Activated CD4-positive, alpha-beta T cell treated with anti-CD3 and anti-CD28 coated beads, Interleukin-2, Interleukin-6, amounts not matched to agents 100 ng/mL and 50 ng/mL, durations not matched to agents 16 hours and 8 hours (primary cell): Measurements from ENCODE around the gene MACROD2.

Experiments used
- DNase-seq: peaks from one replicate; pipeline ENCODE4 v3.0.0-alpha.2; 2020

MACROD2 gene

DNA sequence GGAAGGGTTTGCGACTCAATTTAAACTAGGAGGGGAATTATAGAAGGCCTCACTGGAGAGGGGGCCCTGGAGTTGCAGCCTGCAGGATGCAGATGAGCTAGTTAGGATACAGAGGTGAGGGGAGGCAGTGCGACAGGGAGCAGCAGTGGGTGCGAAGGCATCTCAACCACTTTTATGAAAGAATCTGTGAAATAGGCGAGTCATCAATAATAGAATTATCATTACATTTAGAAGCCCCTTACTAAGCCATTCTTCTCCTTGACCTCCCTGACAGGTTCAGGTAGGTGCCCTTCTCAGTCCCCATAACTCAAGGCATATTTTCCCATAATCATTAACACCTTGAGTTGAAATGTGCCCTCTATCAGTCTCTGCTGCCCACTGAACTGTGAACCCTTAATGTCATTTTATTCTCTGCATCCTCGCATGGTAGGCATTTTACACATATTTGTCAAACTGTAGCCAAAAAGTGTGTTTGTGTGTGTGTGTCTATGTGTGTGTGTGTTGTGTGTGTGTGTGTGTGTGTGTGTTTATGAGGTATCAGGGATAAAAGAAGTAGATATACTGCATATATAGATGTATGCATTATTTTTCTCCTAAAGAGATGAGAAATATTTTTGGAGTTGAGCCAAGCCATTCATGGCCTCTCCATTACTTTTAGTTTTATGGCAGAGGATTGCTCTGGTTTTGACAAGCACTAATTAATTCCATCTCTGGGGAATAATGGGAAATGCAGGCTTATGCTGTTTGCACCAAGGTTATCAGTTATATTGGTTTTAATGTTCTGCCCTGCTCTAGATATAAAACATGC, 1679.1 kb downstream of the MACROD2 start:
- no peak for DNase-seq

DNA sequence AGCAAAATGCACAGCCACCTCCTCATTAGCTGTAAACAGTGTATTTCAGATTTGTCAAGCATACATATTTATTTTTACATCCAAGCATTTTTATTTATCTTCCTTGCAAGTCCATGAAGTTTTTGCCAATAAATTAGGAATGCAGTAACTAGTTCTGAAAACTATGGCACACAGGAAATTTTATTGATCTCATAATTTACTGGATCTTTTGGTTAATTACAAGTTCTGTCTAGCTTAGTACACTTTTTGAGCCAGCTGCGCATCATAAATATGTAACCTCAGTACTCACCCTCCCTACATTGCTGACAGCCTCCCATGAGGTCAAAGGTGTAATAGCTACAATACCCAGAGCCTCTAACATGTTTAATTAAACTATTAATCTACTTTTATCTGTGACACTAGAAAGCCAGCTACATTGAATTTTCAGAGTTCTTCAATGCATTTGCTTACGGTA, 1679.8 kb downstream of the MACROD2 start:
- no peak for DNase-seq

DNA sequence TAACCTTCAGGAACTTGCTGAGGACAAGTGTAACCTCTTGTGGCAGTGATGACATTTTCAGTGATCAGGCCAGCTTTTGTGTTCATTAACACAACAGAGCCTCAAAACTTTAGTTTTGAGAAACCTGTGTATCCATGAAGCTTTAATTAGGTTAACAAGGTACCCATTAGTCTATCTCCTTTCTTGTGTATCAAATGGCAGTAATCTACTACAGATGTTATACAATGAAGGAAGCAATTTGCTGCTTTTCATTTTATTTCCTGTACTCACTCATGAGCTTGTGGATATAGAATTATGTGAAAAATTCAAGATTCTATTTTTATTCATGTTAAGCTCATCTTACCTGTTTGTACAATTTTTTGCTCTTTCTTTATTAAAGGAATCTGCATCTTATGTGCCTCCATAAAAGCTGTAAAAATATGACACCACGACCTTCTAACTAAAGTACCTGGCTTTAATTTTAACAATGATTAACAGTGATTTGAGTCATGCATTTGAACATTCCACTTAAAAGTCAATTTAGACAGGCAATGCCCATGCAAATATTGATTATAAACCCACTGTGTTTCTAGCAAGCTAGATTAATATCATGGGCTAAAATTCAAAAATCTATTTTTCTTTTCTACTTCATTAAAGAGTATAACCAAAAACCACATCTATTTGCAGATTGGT, 1680.6 kb downstream of the MACROD2 start:
- DNase-seq: no peak

DNA sequence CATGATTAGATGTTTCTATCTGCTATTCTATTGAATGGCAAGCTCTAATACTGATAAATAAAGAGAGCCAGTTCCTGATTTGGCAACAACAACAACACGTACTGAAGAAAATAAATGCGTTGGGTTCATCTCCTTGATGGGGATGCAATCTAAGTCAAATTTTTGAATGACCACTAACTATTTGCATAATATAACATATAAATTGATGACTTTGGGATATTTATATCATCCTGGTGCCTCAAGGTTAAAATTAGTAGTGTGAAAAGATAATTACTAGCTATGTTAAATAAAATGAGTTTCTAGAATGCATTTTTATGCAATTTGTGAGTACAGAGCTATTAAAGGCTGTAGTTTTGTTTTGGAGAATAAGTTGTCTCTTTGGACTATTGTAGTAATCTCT, 1681.5 kb downstream of the MACROD2 start:
- no peak for DNase-seq

DNA sequence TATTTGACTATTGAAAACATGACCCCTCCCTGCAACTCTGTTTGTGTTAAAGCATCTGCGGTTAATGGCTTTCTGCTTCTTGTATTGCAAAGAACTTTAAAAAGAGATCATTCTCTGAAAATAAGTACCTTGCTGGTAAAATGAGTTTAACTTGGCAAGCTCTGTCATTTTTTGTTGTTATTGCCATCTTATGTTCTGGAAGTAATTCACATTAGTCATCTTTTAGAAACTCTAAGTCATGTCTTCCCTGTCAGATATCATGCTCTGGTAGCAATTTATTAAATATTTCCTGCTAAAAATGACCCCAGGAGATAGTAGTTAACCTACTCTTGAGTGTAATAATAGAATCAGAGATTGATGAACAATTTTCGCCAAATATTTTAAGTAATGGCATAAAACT, 1687.4 kb downstream of the MACROD2 start:
- DNase-seq: no peak

DNA sequence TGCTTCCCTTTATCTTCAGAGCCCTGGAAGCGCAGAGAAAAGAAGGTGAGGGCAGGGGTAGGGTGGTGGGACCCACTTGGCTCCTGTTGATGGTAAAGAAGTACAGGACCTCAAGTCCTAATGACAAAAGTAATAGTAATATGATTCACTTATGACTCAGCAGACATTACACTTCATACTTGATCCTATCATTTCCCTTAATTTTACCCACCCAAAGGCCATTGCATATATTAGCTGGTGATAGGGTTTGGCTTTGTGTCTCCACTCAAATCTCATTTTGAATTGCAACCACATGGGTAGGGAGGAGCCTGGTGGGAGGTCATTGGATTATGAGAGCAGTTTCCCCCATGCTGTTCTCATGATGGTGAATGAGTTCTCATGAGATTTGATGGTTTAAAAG, 1697.3 kb downstream of the MACROD2 start:
- DNase-seq: no peak

DNA sequence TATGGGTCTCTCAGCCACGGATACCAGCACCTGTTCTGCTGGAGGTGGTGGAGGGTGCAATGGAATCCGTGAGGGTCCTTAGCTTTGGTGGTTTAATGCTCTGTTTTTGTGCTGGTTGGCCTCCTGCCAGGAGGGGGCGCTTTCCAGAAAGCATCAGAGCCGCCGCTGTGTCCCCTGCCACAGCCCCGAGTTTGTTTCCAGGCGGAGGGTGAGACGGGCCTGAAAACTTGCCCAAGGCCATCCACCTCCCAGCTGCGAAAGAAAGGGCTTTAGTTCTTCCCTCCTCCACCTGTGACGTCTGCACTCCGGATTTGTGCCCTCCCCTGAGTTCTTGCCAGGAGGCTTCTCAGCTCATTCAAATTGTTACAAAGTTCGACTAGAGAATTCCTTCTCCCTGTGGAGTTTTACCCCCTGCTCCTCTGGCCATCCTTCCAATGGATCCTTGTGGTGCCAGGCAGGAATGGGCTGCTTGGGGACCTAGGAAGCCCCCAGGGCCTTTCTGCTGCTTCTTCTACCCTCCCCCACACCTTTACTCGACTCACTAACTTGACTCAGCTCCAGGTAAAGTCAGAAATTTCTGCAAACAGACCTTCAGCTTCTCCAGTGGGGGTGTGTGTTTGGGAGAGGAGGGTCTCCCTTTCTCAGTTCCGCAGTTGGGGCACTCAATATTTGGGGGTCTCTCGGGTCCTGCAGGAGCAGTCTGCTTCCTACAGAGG, 1704.3 kb downstream of the MACROD2 start:
- no peak for DNase-seq

DNA sequence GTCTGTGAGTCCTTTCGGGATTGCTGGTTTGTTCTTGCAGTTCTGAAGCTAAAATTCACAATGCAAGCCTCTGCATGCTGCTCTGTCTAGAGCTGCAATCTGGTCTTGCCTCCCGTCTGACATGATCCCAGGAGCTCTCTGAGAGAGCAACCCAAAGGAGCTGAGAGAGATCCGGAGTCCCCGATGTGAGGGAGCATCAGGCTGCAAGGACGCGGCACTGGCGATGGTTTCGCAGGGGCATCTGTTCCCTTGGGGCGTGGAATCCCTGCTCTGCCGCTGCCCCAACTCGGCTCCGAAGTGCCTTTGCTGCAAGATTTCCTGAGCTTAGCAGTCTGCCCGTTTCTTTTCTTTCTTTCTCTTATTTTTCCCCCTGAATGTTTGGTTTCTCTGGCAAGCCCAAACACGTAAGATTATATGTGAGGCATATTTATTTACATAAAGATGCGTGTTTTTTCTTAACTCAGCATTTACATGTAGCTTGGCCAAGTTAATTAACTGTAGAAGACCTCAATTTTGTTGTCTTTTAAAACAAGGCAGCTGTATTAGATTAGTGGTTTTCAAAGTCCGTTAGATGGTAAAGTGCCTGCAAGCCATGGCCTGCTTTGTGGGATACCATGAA, 1704.9 kb downstream of the MACROD2 start:
- DNase-seq: no peak

DNA sequence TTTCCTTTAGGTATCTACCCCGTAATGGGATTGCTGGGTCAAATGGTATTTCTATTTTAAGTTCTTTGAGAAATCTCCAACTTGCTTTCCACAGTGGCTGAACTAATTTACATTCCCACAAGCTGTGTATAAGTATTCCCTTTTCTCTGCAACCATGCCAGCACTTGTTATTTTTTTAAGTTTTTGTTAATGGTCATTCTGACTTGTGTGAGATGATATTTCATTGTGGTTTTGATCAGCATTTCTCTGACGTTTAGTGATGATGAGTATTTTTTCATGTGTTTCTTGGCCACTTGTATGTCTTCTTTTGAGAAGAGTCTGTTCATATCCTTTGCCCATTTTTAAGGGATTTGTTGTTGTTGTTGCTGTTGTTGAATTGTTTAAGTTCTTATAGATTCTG, 1706.8 kb downstream of the MACROD2 start:
- no peak for DNase-seq

DNA sequence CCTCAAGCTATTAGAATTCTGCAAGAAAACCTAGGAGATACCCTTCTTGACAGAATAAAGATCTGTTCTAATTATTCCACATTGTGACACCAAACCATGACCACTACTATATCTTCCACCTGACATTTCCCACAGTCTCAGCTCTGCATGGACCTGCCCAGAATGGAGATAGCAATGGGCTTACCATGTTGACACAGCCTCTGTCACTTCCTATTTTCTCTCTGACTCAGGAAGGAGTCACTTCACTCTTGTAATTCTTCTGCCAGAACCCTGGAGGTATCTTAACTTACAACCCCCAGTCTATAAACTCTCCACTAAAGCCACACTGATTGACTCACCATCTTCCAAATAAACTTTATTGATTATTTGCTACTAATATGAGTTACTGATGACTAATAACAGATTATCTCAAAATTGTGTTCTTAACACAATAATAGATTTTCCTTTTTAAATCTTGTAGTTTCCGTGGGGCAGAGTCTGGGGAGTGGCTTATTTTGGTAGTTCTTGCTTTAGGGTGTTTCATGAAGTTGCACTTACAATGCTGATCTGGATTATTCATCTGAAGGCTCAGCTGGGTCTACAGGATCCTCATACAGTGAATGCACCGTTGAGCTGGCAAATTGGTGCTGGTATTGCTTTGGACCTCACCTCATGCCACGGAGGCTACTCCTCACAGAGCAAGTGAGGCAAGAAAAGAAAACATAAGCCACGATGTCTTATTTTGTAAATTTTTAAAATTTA, 1708.0 kb downstream of the MACROD2 start:
- DNase-seq: no peak

DNA sequence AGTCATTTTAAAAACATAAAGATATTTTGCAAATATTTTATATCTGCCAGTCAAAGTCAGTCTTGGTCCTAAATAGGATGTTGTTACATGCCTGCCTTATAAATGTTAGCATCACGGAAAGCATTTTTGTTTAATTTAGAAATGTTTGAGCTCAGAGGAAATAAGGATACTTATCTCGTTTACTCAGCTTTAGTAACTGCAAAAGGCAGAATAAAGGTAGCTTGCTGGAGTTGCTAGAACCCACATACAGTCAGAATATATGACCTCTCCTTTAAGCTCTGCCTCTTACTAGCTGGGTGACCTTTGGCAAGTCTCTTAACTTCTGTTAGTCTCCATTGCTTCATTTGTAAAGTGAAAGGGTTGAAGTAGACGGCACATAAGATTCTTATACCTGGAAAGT, 1710.7 kb downstream of the MACROD2 start:
- no peak for DNase-seq

DNA sequence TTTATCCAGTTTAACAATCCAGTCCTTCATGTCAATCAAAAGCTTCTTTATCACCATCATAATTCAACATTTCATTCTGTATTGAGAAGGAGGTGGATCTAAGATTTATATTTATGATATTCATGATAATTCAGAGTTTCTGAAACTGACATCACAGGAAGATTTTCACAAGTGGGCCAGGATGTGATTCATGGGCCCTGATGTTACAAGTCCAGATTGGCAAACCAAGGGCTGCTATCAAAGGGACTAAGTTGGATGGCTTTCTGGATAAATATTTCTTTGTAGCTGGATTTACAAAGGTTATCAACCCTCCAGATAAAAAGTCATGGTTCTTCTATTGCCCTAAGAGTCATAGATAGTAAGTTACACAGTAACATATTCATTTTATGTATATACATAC, 1711.4 kb downstream of the MACROD2 start:
- DNase-seq: no peak

DNA sequence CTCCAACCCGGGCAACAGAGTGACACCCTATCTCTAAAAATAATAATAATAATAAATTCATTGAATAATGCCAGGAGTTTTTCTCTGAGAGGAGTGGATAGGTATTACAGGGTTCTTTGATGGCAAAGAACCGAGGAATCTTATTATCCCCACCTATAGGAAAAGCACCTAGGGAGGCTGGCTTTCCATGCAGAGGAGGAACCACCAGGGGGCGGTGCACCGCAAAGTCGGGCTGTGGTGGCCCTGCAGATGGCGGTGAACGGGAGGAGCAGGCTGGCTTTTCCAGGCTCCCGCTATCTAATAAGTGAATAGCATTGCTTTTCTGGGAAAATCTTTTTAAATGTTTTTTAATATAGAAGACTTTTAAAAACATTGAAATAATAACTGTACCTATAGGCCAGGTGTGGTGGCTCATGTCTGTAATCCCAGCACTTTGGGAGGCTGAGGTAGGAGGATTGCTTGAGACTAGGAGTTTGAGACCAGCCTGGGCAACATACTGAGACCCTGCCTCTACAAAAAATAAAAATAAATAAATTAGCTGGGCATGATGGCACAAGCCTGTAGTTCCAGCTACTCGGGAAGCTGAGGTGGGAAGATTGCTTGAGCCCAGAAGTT, 1713.8 kb downstream of the MACROD2 start:
- DNase-seq: peak; percentile 56

DNA sequence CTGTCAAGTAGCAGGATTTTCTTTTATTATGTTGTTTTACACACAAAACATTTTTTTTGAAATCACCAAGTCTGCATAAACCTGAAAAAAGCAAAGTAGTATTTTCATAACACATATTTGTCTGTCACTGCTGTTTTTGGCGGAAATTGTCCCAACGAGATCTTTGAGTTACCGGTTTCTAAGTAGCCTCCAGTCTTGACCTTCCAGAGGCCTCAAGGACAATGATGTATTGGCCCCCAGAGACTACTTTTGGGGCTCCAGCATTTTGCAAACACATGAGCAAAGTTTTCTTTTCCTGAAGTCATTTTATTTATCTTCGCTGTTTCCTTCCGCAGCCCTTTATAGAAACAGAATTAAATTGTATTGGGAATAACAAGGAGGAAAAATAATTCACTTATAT, 1715.3 kb downstream of the MACROD2 start:
- no peak for DNase-seq

DNA sequence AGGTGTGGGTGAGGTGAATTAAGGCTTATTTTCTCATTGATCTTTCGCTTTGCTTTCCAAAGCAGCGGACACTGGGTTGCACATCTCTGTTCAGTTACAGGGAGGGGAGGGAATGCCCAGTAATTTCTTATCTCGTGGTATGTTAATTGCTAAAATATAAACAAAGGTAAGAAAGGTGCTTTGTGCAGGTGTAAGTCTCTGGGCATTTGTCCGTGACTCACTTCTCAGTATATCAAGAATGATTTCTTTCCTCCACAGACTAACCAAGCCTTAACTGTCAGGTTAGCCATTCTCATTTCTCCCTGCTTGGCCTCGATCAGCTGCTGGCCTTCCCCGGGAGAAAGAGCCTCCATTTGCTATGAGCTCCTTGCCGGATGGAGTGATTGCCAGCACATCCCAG, 1715.9 kb downstream of the MACROD2 start:
- DNase-seq: no peak

DNA sequence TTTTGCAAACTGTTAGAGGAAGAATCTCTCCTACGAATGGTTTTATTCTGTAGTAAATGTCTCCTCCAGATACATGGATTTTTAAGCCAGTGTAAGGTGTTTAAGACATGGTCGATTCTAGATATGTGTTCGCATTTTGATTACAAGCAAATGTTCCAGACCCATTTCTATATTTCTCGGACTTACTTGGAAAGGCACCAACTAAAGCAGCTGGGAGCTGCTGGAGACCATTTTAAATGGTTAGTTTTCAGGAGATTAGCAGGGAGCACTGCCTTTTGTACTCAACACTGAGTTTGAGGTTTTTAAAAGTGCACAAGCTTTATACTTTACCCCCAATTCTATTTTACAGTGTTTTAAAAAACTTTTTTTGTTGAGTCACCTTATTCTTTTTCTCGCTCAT, 1720.9 kb downstream of the MACROD2 start:
- no peak for DNase-seq

DNA sequence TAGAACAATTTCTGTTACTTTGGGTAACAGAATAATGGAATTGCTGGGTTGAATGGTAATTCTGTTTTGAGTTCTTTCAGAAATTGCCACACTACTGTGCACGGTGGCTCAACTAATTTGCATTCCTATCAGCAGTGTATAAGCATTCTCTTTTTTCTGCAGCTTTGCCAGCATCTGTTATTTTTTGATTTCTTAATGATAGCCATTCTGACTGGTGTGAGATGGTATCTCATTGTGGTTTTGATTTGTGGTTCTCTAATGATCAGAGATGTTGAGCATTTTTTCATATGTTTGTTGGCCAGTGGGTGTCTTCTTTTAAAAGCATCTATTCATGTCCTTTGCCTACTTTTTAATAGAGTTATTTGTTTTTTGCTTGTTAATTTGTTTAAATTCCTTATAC, 1731.1 kb downstream of the MACROD2 start:
- no peak for DNase-seq

DNA sequence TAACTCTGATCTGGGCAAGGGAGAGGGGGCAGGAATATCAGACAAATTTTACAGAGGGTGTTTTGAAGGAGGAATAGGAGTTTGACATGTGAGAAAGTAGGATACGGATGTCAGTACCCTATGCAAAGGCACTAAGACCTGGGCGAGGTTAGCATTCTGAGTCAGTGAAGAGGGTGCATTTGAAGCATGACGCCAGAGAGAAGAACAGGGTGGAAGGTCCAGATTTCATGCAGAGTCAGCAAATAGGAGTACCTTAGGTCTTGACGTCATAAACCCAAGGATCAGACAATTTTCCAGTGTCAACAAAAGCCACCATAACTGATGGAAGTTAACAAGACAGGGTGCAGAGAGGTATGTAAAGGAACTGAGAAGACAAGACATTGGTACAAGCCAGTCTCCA, 1738.7 kb downstream of the MACROD2 start:
- no peak for DNase-seq

DNA sequence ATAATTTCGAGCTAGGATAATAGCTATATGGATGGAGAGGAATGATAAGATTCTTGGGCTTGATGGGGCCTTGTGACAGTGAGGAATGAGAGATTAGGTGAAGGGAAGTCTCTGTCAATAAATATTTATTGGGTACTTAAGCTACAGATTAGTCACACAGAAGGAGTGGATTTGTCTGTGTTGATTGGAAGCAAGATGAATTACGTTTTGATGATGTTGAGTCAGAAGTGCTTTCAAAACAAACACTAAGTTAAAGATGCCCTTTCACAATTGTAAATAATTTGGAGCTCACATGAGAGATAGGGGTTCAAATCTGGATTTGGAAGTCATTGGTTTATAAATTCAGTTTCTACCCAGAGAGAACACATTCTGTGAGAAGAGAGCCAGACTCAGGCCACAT, 1743.7 kb downstream of the MACROD2 start:
- no peak for DNase-seq

DNA sequence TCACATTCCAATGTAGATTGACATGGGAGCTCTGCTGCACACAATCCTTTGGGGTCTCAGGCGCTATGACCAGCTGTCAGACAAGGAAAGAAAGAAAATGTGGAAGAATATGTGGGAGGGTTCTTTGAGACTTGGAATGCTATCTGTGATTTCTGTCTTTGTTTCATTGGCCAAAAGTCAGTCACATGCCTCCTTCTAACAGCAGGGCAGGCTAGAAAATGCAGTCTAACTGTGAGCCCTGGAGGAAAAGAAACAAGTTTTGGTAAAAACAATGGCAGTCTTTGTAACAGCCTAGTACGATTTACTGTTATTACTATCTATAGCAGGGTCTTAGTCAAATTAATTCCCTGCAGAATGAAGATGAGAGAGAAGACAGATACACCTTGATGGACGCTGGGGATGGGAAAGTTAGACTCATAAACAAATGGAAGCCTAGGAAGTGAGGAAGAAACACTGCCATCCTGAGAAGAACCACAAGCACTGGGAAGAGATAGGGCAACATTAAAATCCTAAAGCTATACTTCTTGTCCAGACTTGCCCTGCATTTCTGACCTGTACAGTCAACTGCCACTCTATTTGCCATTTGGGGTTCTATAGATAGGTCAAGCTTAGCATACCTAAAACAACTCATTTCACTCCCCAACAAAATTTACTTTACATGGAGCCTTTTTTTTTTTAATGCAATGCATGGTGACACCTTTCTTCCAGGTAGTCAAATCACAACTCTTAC, 1744.9 kb downstream of the MACROD2 start:
- DNase-seq: no peak

DNA sequence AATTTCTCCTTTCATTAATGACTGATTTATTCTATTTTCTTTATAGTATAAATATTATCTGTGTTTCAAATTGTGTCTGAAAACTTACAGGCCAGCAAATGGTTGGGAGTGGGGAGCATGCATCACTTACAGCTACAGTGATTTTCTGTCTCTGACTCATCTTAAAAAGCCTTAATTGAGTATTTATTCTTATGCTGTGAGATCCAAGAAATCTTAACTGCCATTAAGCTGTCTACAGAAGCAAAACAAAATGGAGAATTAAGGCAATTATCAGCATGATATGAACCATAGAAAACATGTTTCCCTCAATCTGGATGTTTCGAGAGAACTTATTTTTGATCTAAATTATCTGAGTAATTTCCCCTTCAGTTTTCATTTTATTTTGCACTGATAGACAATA, 1746.8 kb downstream of the MACROD2 start:
- DNase-seq: no peak

DNA sequence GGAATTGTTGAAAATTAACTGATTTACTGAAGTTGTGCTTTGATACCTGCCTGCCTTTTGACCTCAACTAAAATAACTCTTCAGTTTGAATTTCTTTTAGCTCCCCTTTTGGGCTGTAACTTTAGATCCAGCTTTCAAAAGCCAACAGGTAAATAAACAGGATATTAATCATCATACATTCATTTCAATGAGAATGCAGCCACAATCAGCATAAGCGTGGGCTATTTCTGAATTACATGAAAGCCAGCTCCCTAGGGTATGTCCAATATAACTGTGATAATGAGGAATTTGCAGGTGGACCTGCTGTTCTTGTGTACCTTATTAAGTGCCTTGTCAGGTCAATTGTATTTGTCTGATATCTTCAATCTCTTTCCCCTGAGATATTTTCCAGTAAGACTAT, 1747.3 kb downstream of the MACROD2 start:
- DNase-seq: no peak
